Stimulated activated naive CD4-positive, alpha-beta T cell (primary cell): ENCODE measurements around the gene PPP1R1A.

ENCODE experiments used
- DNase-seq, 6 experiments: peaks; one replicate each; lab custom pipeline; 2025; lab: John Stamatoyannopoulos, UW

The PPP1R1A gene

DNA sequence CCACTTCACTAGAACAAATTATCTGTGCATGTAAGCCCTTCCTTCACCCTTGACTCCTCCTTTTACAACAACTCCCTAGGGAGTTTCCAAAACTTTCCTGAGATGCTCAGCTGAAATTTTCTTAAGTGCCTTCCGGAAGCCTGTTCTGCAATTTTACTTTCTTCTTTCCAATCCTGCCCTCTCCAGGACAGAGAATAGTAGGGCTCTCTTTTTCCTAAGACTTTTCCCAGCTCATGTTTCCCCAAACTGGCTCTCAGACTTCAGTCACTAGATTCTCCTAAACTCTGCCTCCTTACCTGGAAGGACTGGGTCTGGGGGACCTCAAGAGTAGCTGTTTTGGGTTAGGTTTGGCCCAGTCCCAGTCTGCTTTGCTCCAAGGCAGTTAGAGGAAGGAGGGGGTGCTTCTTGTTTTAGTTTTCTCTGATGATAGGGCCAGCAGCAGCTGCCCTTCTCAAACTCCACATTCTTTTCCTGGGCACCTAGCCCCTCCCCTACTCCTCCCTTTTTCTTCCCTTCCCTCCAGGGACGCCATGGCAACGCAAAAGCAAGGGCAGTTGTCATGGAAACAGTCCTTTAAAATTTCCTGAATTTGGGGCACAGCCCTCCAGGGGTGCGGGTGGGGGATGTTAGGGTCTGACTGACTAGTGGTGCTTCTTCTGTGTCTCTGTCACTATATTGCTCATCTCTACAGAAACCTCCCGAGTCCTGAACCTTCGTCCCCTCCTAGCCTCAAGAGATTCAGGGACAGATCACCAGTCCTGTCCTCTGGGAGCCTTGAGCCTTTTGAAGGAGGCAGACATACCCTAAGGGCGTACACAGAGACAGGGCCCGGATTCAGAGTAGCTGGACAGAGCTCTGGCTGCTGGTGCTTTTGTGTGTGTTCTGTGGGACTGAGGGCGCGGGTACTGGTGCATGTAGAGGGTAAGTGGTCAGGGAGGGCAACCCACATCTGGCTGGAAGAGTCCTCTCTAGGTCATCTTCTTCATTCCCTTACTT is 17.0 kb downstream of the PPP1R1A start:
- DNase-seq, result no peak

- no peak for DNase-seq
These were observed 18.4 kb downstream of the PPP1R1A start for GRCh38 chr12:54569995-54570528.

- DNase-seq, result no peak
These were observed 19.4 kb downstream of the PPP1R1A start for GRCh38 chr12:54569072-54569471.

GRCh38 chr12:54566792-54567191 is 21.7 kb downstream of the PPP1R1A start:
- DNase-seq, result no peak

- no peak for DNase-seq
These were observed 22.4 kb downstream of the PPP1R1A start for GRCh38 chr12:54565986-54566544.

GRCh38 chr12:54565310-54565985 is 23.0 kb downstream of the PPP1R1A start:
- no peak for DNase-seq

- DNase-seq, result no peak
These were observed 23.7 kb downstream of the PPP1R1A start for GRCh38 chr12:54564768-54565167.

DNA sequence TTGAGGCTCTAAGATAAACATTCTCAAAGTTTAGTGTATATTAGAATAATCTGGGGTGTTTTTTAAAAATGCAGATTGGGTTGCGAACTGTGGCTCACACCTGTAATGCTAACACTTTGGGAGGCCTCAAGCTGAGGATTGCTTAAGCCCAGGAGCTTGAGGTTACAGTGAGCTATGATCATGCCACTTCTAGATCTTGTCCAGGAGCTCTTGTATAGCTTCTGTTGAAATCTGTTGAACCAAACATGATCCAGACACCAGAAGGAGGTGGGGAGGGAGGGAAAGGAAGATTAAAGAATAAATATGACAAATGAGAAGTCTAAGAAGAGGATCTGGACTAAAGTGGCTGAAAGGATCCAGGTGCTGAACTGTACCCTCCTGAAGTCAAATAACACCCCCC is 24.7 kb downstream of the PPP1R1A start:
- no peak for DNase-seq

DNA sequence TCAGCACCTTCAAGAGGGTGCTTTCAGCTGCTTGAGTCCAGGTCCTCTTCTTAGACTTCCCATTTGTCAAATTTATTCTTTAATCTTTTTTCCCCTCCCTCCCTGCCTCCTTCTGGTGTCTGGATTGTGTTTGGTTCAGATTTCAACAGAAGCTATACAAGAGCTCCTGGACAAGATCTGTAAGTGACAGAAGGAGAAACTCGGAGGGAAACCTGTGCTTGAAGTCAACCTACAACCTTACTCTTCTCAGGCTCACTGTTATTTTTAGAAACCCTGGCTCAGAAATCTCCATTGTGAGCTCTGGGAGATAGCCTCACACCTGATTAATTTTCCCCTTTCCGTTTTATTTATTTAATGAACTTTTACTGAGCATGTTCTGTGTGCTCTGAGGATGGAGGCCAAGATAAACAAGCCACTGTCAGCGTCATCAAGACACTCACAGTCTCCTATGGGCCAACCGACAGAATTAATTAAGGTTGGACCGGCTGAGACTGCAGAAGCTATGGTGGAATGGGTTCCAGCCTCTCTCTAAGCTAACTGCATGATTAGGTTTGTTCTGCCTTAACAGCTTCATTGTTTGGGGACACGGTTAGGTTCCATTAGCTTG is 25.6 kb downstream of the PPP1R1A start:
- no peak for DNase-seq

DNA sequence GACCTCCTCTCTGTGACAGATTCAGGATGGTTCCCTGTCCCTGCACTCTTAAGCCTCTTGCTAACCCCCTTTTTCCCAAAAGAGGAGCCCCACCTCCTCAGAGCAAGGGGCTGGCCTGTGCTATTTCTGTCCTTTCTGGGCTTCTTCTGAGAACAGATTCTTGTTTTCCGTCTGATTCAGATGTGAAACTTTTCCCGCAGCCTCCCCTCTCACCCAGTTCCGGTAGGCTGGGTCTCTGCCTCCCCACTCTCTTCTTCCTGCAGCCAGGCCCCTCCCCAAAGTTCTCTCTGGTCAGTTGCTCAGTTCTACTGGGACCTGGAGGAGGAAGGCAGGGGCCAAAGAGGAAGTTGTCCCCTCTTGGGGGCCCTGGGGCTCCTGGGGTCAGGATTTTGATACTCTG is 27.3 kb downstream of the PPP1R1A start:
- DNase-seq, result peak in 1 of 6 experiments; percentile 20

GRCh38 chr12:54560374-54560858 is 28.0 kb downstream of the PPP1R1A start:
- DNase-seq, result peak; percentile 80 to 93 (median 86)

GRCh38 chr12:54558759-54559158 is 29.7 kb downstream of the PPP1R1A start:
- DNase-seq, result no peak

- no peak for DNase-seq
These were observed 30.1 kb downstream of the PPP1R1A start for GRCh38 chr12:54558311-54558710.

DNA sequence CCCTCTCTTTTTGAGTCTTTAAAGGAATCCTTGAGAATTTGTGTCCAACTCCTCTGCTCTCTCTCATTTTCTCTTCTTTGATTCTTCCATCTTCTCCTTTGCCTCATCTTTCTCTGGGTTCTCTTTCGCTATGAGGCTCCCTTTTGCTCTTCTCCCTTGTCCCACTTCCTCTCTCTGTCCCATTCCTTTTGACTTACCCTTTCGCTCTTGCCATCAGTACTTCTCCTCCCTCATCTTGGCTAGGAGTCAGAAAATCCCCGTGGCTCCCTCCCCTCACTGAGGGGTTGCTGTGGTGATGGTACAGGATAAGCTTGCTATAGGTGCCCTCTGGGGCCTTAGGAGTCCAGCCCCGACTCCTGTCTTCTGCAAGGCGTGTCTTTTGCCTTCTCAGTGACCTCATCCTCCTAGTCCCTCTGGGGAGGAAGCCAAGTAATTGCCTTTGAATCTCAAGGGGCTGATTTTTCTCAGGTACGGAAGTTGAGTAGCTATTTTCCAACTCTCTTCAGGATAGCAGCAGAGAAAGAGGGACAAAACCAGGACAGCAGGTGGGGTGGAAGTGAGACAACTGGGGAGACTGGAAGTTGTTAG is 32.7 kb downstream of the PPP1R1A start:
- DNase-seq, result no peak

DNA sequence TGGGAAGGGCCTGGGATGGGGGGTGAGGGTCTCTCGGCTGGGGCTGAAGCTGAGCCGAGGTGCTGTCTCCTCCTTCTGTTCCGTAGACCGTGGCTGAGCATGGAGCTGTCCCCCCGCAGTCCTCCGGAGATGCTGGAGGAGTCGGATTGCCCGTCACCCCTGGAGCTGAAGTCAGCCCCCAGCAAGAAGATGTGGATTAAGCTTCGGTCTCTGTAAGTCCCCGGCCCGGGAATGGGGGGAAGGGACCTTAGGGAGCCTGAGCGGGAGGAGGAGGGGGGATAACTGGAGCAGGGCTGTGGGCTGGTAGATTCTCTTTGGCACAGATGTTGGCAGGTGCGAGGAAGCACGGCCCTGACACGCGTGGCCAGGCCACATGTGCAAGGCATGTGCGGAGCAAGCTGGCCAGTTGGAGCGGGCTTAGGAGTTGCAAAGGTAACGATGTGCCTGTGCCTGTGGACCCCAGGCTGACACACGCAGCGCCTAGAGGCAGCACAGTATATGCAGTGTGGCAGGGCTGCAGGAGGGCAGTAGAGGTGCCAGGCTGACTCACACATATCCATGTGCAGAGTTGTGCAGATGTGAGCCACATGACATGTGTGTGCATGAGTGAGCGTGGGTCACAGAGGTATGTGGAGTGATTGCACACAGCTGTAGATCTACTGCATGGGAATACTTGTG is 38.5 kb downstream of the PPP1R1A start:
- peak in 5 of 6 experiments; percentile 4 to 46 (median 9) for DNase-seq

DNA sequence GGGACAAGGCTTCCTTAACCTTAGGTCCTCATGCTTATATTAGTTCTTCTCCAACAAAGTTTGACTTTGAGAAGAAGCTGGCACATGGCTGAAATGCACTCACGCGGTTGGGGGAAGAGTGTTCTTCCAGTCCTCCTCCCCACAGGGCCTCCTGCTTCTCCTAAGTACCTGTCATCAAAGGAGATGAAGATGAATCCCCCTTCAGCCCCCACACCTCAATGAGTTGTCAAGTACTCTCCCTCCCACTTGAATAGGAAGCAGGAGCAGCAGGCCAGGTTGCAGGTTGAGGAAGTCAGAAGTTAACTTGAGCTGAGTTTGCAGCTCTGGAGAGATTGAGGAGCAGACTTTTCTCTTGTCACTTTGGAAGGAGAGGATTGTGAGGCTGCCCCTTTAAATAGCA is 41.9 kb downstream of the PPP1R1A start:
- DNase-seq, result no peak

GRCh38 chr12:54544743-54545142 is 43.7 kb downstream of the PPP1R1A start:
- no peak for DNase-seq

- no peak for DNase-seq
These were observed 44.9 kb downstream of the PPP1R1A start for GRCh38 chr12:54543526-54543925.

DNA sequence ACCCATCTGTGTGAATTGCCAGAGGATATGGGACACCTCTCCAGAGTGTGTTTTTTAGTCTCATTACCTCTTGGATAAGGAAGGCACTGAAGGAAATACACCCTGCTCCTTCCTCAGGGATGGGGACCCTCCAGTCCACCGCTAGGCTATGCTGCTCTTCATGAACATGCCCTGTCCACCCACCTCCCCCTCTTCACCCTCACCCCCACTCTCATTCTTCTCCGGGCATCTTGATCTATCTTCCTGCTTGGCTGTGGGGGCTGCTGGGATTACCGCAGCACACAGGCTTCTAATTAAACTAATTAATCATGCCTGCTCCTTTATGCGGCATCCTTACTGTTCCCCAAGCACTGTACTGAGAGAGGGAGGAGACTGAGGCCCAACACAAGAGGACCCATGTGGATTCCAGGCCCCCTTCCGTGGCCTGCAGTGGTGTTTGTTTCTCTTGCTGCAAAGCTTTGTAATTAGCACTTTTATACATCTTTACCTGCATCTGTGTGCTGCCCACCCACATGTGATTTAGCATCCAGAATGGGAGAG is 46.6 kb downstream of the PPP1R1A start:
- DNase-seq, result no peak

DNA sequence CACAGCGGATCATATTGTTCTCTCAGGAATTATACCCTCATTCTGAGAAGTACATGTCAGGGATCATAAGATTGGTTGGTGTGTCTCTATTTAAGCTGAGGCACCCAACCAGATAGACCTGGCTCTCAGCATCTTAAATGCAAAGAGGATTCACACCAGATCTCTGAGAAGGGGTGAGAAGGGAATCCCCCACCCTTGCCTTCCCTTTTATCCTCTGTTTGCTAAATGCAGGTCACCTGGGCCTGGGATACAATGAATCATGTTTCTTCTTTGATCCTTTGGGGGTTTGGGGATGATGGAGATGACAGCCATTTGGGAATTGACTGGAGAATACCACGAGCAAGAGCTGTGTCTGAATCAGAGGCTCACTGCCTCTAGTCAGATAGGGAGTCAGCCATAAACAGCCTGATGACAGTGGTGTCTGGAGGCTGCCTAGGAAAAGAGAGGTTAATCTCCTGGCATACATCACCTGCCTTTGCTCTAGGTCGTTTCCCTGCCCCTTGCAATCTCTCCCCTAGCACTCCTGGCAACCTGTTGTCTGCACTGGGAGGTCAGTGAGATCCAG is 50.2 kb downstream of the PPP1R1A start:
- no peak for DNase-seq
